Retinal pigment epithelial cell (primary cell): ENCODE measurements around the gene TTC9B.

ENCODE experiments used
- DNase-seq: peaks from one replicate; pipeline ENCODE4 v3.0.0-alpha.2; 2010; ENCODE audit warnings: low read depth
- H3K4me3 ChIP-seq: 2 replicates; pipeline ENCODE4 v1.5.1; 2011; ENCODE audit warnings: mild to moderate bottlenecking, low read length, control low read depth, moderate library complexity
- CTCF ChIP-seq: conservative IDR thresholded peaks from 2 replicates; pipeline ENCODE4 v1.5.1; 2011; ENCODE audit warnings: low read depth, low read length, control low read depth, inconsistent platforms

The TTC9B gene

GRCh38 chr19:40200341-40201099 lies 17.7 kb downstream of the TTC9B start:
- no peak overlapping the region for H3K4me3 ChIP-seq
- TF ChIP-seq CTCF = no peak
- DNase-seq = no peak

- no peak for TF ChIP-seq CTCF
- DNase-seq = no peak
- H3K4me3 ChIP-seq = no peak overlapping the region
These were observed 19.8 kb downstream of the TTC9B start for GRCh38 chr19:40198272-40198990.

GRCh38 chr19:40193587-40193849 lies 24.7 kb downstream of the TTC9B start:
- no peak for DNase-seq
- no peak overlapping the region for H3K4me3 ChIP-seq
- TF ChIP-seq CTCF = no peak

GRCh38 chr19:40192758-40193586 lies 25.2 kb downstream of the TTC9B start:
- TF ChIP-seq CTCF = no peak
- no peak for DNase-seq
- H3K4me3 ChIP-seq = no peak overlapping the region

- DNase-seq = no peak
- TF ChIP-seq CTCF = no peak
- peak overlapping the region; percentile 52 for H3K4me3 ChIP-seq
These were observed 26.1 kb downstream of the TTC9B start for GRCh38 chr19:40191836-40192646.

- peak within 1 kb of the TSS; percentile 81 for H3K4me3 ChIP-seq
- no peak for DNase-seq
- TF ChIP-seq CTCF = no peak
These were observed 27.0 kb downstream of the TTC9B start, which contains the start of gene MAP3K10 for GRCh38 chr19:40190891-40191835. MAP3K10 (plus strand) TSS chr19:40191426; CDS start chr19:40192032, 606 bp downstream.
